GM10248 (cell line): Measurements from ENCODE around the gene PFKFB2.

ENCODE experiments used
- CTCF ChIA-PET: fragments of 300-600 bp; sonication (Branson Sonifier 250); formaldehyde crosslinking; extraction: SDS; loops from one replicate; lab custom pipeline; 2021; ENCODE audit warnings: antibody characterized with exemption; lab: Yijun Ruan, JAX
- POLR2A ChIA-PET: fragments of 350-650 bp; sonication (Branson Sonifier 250); formaldehyde crosslinking; extraction: SDS; loops from one replicate; lab custom pipeline; 2020; ENCODE audit warnings: antibody characterized with exemption; lab: Yijun Ruan, JAX
- DNase-seq: peaks from one replicate; pipeline ENCODE4 v3.0.0; 2012; ENCODE audit errors: extremely low spot score
- TF ChIP-seq, protein P1 (sequence below): IDR thresholded peaks from 2 replicates; pipeline ENCODE4 v1.5.1; 2012; ENCODE audit warnings: mild to moderate bottlenecking, low read depth; ENCODE audit errors: extremely low read depth, missing control alignments, control extremely low read depth

Gene PFKFB2

DNA sequence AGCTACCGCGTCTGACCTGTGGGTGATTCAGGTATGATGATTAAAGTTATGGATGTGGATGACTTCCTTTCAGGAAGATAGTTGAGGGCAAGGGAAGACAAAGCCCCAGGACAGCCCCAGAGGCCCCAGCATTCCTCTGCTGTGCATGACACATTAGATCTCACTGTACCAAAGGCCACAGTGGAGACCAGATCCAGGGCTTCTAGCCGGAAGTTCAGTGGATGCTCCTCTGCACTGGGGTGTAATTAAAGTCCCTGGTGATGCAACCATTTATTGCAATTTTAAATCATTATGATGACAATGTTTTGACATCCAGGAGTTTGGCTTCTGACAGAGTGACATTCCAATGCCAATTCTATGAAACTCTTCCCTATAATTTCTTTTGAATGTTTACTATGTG is 55.9 kb downstream of the PFKFB2 start:
- no peak for DNase-seq
- POLR2A ChIA-PET, result no interaction called here
- CTCF ChIA-PET, result no interaction called here
- TF ChIP-seq, protein P1, sequence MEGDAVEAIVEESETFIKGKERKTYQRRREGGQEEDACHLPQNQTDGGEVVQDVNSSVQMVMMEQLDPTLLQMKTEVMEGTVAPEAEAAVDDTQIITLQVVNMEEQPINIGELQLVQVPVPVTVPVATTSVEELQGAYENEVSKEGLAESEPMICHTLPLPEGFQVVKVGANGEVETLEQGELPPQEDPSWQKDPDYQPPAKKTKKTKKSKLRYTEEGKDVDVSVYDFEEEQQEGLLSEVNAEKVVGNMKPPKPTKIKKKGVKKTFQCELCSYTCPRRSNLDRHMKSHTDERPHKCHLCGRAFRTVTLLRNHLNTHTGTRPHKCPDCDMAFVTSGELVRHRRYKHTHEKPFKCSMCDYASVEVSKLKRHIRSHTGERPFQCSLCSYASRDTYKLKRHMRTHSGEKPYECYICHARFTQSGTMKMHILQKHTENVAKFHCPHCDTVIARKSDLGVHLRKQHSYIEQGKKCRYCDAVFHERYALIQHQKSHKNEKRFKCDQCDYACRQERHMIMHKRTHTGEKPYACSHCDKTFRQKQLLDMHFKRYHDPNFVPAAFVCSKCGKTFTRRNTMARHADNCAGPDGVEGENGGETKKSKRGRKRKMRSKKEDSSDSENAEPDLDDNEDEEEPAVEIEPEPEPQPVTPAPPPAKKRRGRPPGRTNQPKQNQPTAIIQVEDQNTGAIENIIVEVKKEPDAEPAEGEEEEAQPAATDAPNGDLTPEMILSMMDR, result no peak

GRCh38 chr1:207112616-207113296 is 59.7 kb downstream of the PFKFB2 start:
- TF ChIP-seq, protein P1, result no peak
- ChIA-PET POLR2A (no interaction called here), CTCF (no interaction called here)
- DNase-seq, result no peak

- TF ChIP-seq, protein P1, result no peak
- ChIA-PET CTCF (interaction anchor here (0.8 kb wide), 1 partner anchor 37 kb away, joined by 3 read pairs; no protein-coding TSS in a partner anchor), POLR2A (no interaction called here)
- DNase-seq, result no peak
Measured at GRCh38 chr1:207115269-207115668, 62.2 kb downstream of the PFKFB2 start.

DNA sequence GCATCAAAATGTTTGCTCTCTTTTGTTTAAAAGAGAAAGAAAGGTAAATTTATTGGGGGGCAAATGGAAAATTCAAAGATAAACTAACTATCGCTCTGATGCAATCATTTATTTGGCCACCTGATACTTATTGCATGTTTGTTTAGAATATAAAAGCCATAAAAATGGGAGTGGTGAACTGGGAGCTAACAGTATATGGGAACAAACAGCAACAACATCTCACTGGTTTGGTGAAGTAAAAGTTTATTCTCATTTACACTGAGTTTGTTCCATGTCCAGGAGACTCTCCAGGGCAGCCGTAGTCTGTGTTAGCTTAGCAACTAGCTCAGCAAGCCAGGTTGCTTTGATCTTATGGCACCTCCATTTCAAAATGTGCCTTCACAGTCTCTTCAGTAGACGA is 71.3 kb downstream of the PFKFB2 start:
- DNase-seq, result no peak
- TF ChIP-seq, protein P1, result no peak
- CTCF ChIA-PET, result no interaction called here
- POLR2A ChIA-PET, result no interaction called here

GRCh38 chr1:207128336-207128921 is 75.4 kb downstream of the PFKFB2 start:
- TF ChIP-seq, protein P1, result no peak
- ChIA-PET CTCF (no interaction called here), POLR2A (no interaction called here)
- no peak for DNase-seq

GRCh38 chr1:207129053-207129452 is 76.0 kb downstream of the PFKFB2 start:
- POLR2A ChIA-PET, result interaction anchor here (0.6 kb wide), 1 partner anchor 393 kb away, joined by 3 read pairs; no protein-coding TSS in a partner anchor
- CTCF ChIA-PET, result interaction anchor here (1.1 kb wide), 1 partner anchor 11 kb away, joined by 3 read pairs; no protein-coding TSS in a partner anchor
- TF ChIP-seq, protein P1, result no peak
- no peak for DNase-seq
